Measurements from ENCODE around the gene RRAD.

DNA sequence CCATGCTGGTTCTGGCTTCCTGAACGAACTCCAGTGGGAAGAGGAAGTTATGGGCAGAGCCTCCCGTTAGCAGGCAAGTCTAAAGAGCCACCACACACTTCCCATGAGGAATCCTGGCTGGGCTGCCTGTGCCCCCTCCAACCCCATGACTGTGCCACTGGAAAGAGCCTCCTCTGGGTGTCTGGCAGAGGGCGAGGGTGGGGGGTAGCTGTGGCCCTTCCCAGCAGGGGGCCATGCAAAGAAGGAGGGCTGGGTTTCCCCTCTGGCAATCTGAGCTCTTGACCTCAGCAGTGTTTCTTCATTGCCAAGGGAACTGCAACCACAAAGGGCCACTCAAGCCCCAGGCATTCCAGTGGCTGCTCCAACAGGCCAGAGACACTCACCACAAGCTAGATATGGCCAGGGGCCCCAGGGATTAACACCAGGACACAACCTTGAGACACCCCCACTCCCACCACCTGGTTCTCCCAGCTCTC lies 1.7 kb upstream of the RRAD start:
- TF ChIP-seq, protein P1, sequence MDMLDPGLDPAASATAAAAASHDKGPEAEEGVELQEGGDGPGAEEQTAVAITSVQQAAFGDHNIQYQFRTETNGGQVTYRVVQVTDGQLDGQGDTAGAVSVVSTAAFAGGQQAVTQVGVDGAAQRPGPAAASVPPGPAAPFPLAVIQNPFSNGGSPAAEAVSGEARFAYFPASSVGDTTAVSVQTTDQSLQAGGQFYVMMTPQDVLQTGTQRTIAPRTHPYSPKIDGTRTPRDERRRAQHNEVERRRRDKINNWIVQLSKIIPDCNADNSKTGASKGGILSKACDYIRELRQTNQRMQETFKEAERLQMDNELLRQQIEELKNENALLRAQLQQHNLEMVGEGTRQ (IDR thresholded peaks at IDR 0.05; ENCODE audit: low read depth, low read length) = no peak
- TF ChIP-seq MAFK (IDR thresholded peaks at IDR 0.05; ENCODE audit: low read depth, low read length) (no peak), POLR2A (IDR thresholded peaks at IDR 0.05; ENCODE audit: low read depth, low read length) (no peak), MXI1 (IDR thresholded peaks at IDR 0.05; ENCODE audit: borderline replicate concordance, low read depth, low read length) (no peak)

Measured in IMR-90 (cell line).